WERI-Rb-1 (cell line): ENCODE results near the gene ZNF77.

Experiments
- DNase-seq: peaks from one replicate; pipeline ENCODE4 v3.0.0-alpha.2; 2020
- H3K27ac ChIP-seq: fragments of 250-450 bp; sonication (Bioruptor Pico); 2 replicates; pipeline ENCODE4 v1.5.1; 2020; ENCODE audit warnings: mild to moderate bottlenecking, moderate library complexity
- H3K27me3 ChIP-seq: fragments of 250-450 bp; sonication (Bioruptor Pico); 2 replicates; pipeline ENCODE4 v1.5.1; 2021; ENCODE audit warnings: mild to moderate bottlenecking, low read depth, moderate library complexity; ENCODE audit not compliant: insufficient read depth, severe bottlenecking
- H3K36me3 ChIP-seq: fragments of 250-450 bp; sonication (Bioruptor Pico); 2 replicates; pipeline ENCODE4 v1.5.1; 2020; ENCODE audit warnings: mild to moderate bottlenecking, moderate library complexity
- H3K4me3 ChIP-seq: 2 replicates; pipeline ENCODE4 v1.5.1; 2011; ENCODE audit warnings: low read depth, mild to moderate bottlenecking, control low read depth, low read length
- H3K9me3 ChIP-seq: fragments of 250-450 bp; sonication (Bioruptor Pico); 2 replicates; pipeline ENCODE4 v1.5.1; 2021; ENCODE audit warnings: mild to moderate bottlenecking, moderate library complexity; ENCODE audit not compliant: severe bottlenecking
- TF ChIP-seq, protein P1 (sequence below): IDR thresholded peaks from 2 replicates; pipeline ENCODE4 v1.5.1; 2011; ENCODE audit warnings: low read depth, mild to moderate bottlenecking, control low read depth, inconsistent platforms, low read length

The ZNF77 gene

DNA sequence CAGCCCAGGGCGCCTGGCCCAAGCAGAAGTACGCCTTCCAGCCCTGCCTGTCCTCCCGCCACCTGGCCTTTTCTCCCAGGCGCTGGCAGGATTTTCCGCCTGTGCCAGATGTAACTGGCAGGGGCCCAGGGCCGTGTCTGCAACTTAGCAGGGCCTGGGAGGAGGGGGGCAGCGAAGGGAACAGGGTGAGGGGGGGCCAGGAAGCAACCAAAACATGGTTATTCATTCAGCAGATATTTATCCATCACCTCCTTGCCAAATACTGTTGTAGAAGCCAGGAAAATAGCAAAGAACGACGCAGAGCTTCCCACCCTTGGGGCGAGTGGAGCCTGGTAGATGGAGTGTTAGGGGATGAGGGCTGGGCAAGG, 38.2 kb upstream of the ZNF77 start:
- DNase-seq = peak; percentile 63
- Histone ChIP-seq H3K36me3 (no peaks in the 10 kb centered on the region), H3K9me3 (no peaks in the 10 kb centered on the region), H3K4me3 (no peak overlapping the region), H3K27me3 (no peaks in the 10 kb centered on the region), H3K27ac (peak overlapping the region; percentile 70)
- TF ChIP-seq, protein P1, sequence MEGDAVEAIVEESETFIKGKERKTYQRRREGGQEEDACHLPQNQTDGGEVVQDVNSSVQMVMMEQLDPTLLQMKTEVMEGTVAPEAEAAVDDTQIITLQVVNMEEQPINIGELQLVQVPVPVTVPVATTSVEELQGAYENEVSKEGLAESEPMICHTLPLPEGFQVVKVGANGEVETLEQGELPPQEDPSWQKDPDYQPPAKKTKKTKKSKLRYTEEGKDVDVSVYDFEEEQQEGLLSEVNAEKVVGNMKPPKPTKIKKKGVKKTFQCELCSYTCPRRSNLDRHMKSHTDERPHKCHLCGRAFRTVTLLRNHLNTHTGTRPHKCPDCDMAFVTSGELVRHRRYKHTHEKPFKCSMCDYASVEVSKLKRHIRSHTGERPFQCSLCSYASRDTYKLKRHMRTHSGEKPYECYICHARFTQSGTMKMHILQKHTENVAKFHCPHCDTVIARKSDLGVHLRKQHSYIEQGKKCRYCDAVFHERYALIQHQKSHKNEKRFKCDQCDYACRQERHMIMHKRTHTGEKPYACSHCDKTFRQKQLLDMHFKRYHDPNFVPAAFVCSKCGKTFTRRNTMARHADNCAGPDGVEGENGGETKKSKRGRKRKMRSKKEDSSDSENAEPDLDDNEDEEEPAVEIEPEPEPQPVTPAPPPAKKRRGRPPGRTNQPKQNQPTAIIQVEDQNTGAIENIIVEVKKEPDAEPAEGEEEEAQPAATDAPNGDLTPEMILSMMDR = no peak

DNA sequence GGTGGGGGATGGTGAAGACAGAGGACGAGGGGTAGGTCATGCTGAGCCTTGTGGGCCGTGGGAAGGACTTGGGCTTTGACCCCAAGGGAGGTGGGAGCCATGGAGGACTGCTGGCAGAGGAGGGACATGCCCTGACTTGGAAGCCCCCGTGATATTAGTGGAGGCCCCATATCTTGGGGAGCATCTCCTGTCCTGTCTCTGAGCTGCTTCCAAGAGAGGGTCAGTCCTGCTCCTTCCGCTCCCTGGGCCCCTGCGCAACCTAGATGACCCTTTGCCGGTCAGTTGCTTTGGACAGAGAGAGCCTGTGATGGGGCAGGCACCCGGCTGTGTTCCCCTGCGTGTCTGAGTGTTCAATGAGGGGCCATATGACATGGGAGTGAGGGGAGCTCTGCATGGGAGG, 37.8 kb upstream of the ZNF77 start:
- H3K4me3 ChIP-seq = no peak overlapping the region
- no peaks in the 10 kb centered on the region for H3K36me3 ChIP-seq
- no peaks in the 10 kb centered on the region for H3K9me3 ChIP-seq
- TF ChIP-seq, protein P1 = no peak
- no peak for DNase-seq
- peak overlapping the region; percentile 70 for H3K27ac ChIP-seq
- H3K27me3 ChIP-seq = no peaks in the 10 kb centered on the region

DNA sequence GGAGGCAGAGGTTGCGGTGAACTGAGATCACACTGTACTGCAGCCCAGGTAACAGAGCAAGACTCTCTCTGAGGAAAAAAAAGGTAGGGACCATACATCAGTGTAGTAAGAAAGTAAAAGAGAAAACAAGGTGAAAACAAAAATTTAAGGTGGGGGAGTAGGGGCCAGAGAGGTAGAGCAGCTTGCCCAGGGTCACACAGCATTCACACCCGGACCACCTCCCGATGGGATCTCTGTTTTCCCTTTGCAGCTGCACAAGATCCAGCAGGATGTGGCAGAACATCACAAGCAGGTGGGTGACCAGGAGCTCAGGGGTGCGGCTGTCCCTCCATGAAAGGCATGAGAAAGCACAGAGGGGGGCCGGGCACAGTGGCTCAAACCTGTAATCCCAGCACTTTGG, 37.1 kb upstream of the ZNF77 start:
- no peaks in the 10 kb centered on the region for H3K27me3 ChIP-seq
- no peaks in the 10 kb centered on the region for H3K9me3 ChIP-seq
- DNase-seq = no peak
- H3K27ac ChIP-seq = no peak overlapping the region
- H3K4me3 ChIP-seq = no peak overlapping the region
- H3K36me3 ChIP-seq = no peaks in the 10 kb centered on the region
- TF ChIP-seq, protein P1 = no peak

DNA sequence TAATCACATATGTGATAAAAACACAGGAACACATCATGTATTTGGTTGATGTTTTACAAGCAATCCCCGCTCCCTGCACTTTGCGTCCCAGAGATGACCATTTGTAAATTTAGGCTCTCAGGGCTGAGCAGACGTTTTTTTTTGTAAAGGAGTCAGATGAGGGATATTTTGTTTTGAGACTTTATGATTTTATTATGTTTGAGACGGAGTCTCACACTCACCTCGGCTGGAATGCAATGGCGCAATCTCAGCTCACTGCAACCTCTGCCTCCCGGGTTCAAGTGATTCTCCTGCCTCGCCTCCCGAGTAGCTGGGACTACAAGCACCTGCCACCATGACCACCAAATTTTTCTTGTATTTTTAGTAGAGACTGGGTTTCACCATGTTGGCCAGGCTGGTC, 34.0 kb upstream of the ZNF77 start:
- Histone ChIP-seq H3K27ac (no peak overlapping the region), H3K9me3 (no peaks in the 10 kb centered on the region), H3K4me3 (no peak overlapping the region), H3K27me3 (no peaks in the 10 kb centered on the region), H3K36me3 (no peaks in the 10 kb centered on the region)
- no peak for DNase-seq
- TF ChIP-seq, protein P1 = no peak

DNA sequence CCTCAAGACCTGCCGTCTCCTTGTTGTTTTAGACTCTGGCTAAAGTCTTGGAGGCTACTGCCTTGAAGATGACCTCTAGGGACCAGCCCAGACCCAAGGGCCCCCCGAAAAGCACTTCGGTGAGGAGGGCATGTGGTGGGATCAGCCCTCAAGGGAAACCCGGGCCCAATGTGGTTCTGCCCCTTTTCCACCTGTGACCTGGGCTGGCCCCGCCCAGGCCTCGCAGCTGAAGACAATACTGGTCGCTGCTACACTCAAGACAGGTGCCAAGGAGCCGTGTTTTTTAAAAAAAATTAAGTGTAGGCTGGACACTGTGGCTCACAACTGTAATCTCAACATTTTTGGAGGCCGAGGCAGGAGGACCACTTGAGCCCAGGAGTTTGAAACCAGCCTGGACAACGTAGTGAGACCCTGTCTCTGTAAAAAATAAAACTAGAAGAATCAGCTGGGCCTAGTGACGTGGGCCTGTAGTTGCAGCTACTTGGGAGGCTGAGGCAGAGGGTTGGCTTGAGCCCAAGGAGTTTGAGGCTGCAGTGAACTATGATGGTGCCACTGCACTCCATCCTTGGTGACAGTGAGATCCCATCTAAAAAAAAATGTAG, 33.5 kb upstream of the ZNF77 start:
- Histone ChIP-seq H3K9me3 (no peaks in the 10 kb centered on the region), H3K27ac (no peak overlapping the region), H3K4me3 (no peak overlapping the region), H3K27me3 (no peaks in the 10 kb centered on the region), H3K36me3 (no peaks in the 10 kb centered on the region)
- TF ChIP-seq, protein P1 = no peak
- no peak for DNase-seq

DNA sequence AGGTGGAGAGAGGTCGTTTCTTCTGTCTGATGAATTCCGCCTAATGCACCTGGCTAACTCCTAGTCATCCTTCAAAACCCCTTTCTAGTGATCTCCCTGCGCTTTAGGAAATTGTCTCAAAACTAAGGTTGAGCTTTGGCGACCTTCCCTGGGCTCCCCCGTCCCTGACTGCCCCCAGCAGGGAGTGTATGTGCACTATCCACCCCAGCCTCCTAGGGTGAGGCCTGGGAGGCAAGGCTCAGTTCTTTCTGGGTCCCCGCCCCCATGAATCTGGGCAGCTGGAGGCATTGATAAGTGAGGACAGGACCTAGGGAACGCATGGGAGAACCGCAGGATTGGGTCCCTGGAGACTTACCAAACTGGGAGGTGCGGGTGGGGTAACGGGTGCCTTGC, 33.0 kb upstream of the ZNF77 start:
- Histone ChIP-seq H3K9me3 (no peaks in the 10 kb centered on the region), H3K27ac (no peak overlapping the region), H3K36me3 (no peaks in the 10 kb centered on the region), H3K27me3 (no peaks in the 10 kb centered on the region), H3K4me3 (no peak overlapping the region)
- DNase-seq = no peak
- TF ChIP-seq, protein P1 = no peak
